HEK293 (cell line): ENCODE measurements around the gene HTR7.

Source experiments
- CTCF ChIA-PET: fragments of 350-600 bp; formaldehyde crosslinking; extraction: SDS; loops from one replicate; lab custom pipeline; 2021; ENCODE audit warnings: antibody characterized with exemption; lab: Yijun Ruan, JAX
- POLR2A ChIA-PET: fragments of 300-600 bp; formaldehyde crosslinking; extraction: SDS; loops from one replicate; lab custom pipeline; 2020; ENCODE audit warnings: antibody characterized with exemption, inconsistent platforms; lab: Yijun Ruan, JAX
- H3K27ac ChIP-seq: fragments of 200-500 bp; sonication (Bioruptor generic); 2 replicates; pipeline ENCODE4 v1.5.1; 2014; ENCODE audit warnings: low read depth, low read length, control low read depth, inconsistent platforms; ENCODE audit errors: extremely low read depth
- H3K36me3 ChIP-seq, 2 experiments: fragments of 200-500 bp in 1 of 2; sonication (Bioruptor generic) in 1 of 2; 1 replicate in 1 of 2; 2 replicates in 1 of 2; pipeline ENCODE4 v1.5.1; 2014 to 2017; ENCODE audit warnings: inconsistent platforms in 2 of 2, low read length in 2 of 2; ENCODE audit not compliant: control insufficient read depth in 2 of 2, insufficient read depth in 1 of 2
- H3K4me1 ChIP-seq: fragments of 200-500 bp; sonication (Bioruptor generic); 2 replicates; pipeline ENCODE4 v1.5.1; 2014; ENCODE audit warnings: mild to moderate bottlenecking, low read length, inconsistent platforms; ENCODE audit not compliant: control insufficient read depth, insufficient read depth
- H3K4me3 ChIP-seq: 2 replicates; pipeline ENCODE4 v1.5.1; 2011; ENCODE audit warnings: low read depth, mild to moderate bottlenecking, control low read depth, low read length, moderate library complexity
- H3K9me3 ChIP-seq: fragments of 200-500 bp; sonication (Bioruptor generic); 2 replicates; pipeline ENCODE4 v1.5.1; 2014; ENCODE audit warnings: low read depth, low read length, inconsistent platforms; ENCODE audit not compliant: control insufficient read depth, insufficient read depth
- GLI2 ChIP-seq: fragments of 450-650 bp; formaldehyde crosslinking; IDR thresholded peaks from 2 replicates; pipeline ENCODE4; 2017; ENCODE audit warnings: missing biosample characterization, missing genetic modification characterization, low read depth, borderline replicate concordance
- SP3 ChIP-seq: fragments of 450-650 bp; formaldehyde crosslinking; IDR thresholded peaks from 2 replicates; pipeline ENCODE4 v1.5.1; 2016; ENCODE audit warnings: missing biosample characterization, missing genetic modification characterization
- ZFP69B ChIP-seq: fragments of 450-650 bp; formaldehyde crosslinking; IDR thresholded peaks from 2 replicates; pipeline ENCODE4 v1.5.1; 2016; ENCODE audit warnings: missing biosample characterization, missing genetic modification characterization
- ZNF473 ChIP-seq: fragments of 450-650 bp; formaldehyde crosslinking; IDR thresholded peaks from 2 replicates; pipeline ENCODE4 v1.5.1; 2017; ENCODE audit warnings: missing biosample characterization, missing genetic modification characterization
- ZNF48 ChIP-seq: fragments of 450-650 bp; formaldehyde crosslinking; IDR thresholded peaks from 2 replicates; pipeline ENCODE4 v1.5.1; 2016; ENCODE audit warnings: missing biosample characterization, missing genetic modification characterization
- ZNF654 ChIP-seq: fragments of 450-650 bp; formaldehyde crosslinking; IDR thresholded peaks from 2 replicates; pipeline ENCODE4 v1.5.1; 2016; ENCODE audit warnings: low read depth, missing biosample characterization, missing genetic modification characterization
- ZNF792 ChIP-seq: fragments of 450-650 bp; formaldehyde crosslinking; IDR thresholded peaks from 2 replicates; pipeline ENCODE4 v1.5.1; 2016; ENCODE audit warnings: missing biosample characterization, missing genetic modification characterization
- TF ChIP-seq, protein P1 (sequence below): fragments of 450-650 bp; formaldehyde crosslinking; IDR thresholded peaks from 2 replicates; pipeline ENCODE4 v1.5.1; 2016; ENCODE audit warnings: missing biosample characterization, missing genetic modification characterization
- TF ChIP-seq, protein P2 (sequence below): fragments of 450-650 bp; formaldehyde crosslinking; optimal IDR thresholded peaks from 2 replicates; pipeline ENCODE3; 2016; ENCODE audit warnings: missing biosample characterization, mild to moderate bottlenecking, missing genetic modification characterization
- TF ChIP-seq, protein P3 (sequence below): fragments of 450-650 bp; formaldehyde crosslinking; IDR thresholded peaks from 2 replicates; pipeline ENCODE4 v1.5.1; 2017; ENCODE audit warnings: missing biosample characterization, missing genetic modification characterization
- TF ChIP-seq, protein P4 (sequence below): fragments of 450-650 bp; formaldehyde crosslinking; IDR thresholded peaks from 2 replicates; pipeline ENCODE4 v1.5.1; 2016; ENCODE audit warnings: missing biosample characterization, missing genetic modification characterization
- TF ChIP-seq, protein P5 (sequence below): fragments of 450-650 bp; formaldehyde crosslinking; IDR thresholded peaks from 2 replicates; pipeline ENCODE4 v1.5.1; 2016; ENCODE audit warnings: missing biosample characterization, missing genetic modification characterization, low read depth

Gene HTR7

DNA sequence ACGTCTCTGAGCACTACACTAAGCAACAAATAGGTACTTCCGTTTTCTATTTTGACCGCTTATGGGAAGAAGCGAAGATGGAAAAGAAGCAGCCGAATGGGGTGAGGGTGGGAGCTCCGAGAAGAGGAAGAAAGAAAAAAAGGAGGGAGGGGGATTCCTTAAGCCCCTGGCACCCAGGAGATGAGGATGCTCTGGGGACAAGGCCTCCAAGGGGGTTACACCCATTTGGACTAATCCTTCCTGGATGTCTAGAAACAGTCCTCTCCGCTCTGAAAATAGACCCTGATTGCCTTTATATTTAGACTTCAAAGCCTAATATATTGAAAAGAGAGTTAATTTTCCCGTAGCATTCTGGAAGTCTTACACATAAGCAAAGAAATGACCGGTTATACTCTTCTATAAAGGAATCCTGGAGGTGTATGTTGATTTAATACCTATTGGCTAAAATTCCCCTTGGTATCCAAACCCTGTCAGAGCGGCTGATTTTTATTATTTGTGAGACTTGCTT is 676 bp upstream of the HTR7 start:
- ChIA-PET POLR2A (no interaction called here), CTCF (interaction anchor here (0.6 to 11.5 kb wide), 10 partner anchors 9 to 1095 kb away, joined by 3 to 199 read pairs (median 4); partner anchors contain the start of gene RPP30)
- Histone ChIP-seq H3K4me1 (no peaks in the 10 kb centered on the region), H3K4me3 (no peak overlapping the region), H3K27ac (no peak overlapping the region), H3K9me3 (no peaks in the 10 kb centered on the region), H3K36me3 (no peaks in the 10 kb centered on the region)
- TF ChIP-seq ZNF654 (tag by site-specific recombination) (no peak), ZNF48 (tag by site-specific recombination) (no peak), GLI2 (no peak), ZNF792 (no peak), SP3 (tag by site-specific recombination) (no peak), ZFP69B (no peak), ZNF473 (no peak)
- TF ChIP-seq, protein P1, sequence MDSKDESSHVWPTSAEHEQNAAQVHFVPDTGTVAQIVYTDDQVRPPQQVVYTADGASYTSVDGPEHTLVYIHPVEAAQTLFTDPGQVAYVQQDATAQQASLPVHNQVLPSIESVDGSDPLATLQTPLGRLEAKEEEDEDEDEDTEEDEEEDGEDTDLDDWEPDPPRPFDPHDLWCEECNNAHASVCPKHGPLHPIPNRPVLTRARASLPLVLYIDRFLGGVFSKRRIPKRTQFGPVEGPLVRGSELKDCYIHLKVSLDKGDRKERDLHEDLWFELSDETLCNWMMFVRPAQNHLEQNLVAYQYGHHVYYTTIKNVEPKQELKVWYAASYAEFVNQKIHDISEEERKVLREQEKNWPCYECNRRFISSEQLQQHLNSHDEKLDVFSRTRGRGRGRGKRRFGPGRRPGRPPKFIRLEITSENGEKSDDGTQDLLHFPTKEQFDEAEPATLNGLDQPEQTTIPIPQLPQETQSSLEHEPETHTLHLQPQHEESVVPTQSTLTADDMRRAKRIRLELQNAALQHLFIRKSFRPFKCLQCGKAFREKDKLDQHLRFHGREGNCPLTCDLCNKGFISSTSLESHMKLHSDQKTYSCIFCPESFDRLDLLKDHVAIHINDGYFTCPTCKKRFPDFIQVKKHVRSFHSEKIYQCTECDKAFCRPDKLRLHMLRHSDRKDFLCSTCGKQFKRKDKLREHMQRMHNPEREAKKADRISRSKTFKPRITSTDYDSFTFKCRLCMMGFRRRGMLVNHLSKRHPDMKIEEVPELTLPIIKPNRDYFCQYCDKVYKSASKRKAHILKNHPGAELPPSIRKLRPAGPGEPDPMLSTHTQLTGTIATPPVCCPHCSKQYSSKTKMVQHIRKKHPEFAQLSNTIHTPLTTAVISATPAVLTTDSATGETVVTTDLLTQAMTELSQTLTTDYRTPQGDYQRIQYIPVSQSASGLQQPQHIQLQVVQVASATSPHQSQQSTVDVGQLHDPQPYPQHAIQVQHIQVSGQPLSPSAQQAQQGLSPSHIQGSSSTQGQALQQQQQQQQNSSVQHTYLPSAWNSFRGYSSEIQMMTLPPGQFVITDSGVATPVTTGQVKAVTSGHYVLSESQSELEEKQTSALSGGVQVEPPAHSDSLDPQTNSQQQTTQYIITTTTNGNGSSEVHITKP (tag by site-specific recombination): peak; percentile 32
- TF ChIP-seq, protein P2, sequence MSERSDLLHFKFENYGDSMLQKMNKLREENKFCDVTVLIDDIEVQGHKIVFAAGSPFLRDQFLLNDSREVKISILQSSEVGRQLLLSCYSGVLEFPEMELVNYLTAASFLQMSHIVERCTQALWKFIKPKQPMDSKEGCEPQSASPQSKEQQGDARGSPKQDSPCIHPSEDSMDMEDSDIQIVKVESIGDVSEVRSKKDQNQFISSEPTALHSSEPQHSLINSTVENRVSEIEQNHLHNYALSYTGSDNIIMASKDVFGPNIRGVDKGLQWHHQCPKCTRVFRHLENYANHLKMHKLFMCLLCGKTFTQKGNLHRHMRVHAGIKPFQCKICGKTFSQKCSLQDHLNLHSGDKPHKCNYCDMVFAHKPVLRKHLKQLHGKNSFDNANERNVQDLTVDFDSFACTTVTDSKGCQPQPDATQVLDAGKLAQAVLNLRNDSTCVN (tag by site-specific recombination): no peak
- TF ChIP-seq, protein P3, sequence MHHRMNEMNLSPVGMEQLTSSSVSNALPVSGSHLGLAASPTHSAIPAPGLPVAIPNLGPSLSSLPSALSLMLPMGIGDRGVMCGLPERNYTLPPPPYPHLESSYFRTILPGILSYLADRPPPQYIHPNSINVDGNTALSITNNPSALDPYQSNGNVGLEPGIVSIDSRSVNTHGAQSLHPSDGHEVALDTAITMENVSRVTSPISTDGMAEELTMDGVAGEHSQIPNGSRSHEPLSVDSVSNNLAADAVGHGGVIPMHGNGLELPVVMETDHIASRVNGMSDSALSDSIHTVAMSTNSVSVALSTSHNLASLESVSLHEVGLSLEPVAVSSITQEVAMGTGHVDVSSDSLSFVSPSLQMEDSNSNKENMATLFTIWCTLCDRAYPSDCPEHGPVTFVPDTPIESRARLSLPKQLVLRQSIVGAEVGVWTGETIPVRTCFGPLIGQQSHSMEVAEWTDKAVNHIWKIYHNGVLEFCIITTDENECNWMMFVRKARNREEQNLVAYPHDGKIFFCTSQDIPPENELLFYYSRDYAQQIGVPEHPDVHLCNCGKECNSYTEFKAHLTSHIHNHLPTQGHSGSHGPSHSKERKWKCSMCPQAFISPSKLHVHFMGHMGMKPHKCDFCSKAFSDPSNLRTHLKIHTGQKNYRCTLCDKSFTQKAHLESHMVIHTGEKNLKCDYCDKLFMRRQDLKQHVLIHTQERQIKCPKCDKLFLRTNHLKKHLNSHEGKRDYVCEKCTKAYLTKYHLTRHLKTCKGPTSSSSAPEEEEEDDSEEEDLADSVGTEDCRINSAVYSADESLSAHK (tag by site-specific recombination): peak; percentile 31
- TF ChIP-seq, protein P4, sequence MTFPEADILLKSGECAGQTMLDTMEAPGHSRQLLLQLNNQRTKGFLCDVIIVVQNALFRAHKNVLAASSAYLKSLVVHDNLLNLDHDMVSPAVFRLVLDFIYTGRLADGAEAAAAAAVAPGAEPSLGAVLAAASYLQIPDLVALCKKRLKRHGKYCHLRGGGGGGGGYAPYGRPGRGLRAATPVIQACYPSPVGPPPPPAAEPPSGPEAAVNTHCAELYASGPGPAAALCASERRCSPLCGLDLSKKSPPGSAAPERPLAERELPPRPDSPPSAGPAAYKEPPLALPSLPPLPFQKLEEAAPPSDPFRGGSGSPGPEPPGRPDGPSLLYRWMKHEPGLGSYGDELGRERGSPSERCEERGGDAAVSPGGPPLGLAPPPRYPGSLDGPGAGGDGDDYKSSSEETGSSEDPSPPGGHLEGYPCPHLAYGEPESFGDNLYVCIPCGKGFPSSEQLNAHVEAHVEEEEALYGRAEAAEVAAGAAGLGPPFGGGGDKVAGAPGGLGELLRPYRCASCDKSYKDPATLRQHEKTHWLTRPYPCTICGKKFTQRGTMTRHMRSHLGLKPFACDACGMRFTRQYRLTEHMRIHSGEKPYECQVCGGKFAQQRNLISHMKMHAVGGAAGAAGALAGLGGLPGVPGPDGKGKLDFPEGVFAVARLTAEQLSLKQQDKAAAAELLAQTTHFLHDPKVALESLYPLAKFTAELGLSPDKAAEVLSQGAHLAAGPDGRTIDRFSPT: no peak
- TF ChIP-seq, protein P5, sequence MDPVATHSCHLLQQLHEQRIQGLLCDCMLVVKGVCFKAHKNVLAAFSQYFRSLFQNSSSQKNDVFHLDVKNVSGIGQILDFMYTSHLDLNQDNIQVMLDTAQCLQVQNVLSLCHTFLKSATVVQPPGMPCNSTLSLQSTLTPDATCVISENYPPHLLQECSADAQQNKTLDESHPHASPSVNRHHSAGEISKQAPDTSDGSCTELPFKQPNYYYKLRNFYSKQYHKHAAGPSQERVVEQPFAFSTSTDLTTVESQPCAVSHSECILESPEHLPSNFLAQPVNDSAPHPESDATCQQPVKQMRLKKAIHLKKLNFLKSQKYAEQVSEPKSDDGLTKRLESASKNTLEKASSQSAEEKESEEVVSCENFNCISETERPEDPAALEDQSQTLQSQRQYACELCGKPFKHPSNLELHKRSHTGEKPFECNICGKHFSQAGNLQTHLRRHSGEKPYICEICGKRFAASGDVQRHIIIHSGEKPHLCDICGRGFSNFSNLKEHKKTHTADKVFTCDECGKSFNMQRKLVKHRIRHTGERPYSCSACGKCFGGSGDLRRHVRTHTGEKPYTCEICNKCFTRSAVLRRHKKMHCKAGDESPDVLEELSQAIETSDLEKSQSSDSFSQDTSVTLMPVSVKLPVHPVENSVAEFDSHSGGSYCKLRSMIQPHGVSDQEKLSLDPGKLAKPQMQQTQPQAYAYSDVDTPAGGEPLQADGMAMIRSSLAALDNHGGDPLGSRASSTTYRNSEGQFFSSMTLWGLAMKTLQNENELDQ (tag by site-specific recombination): no peak
